OCI-LY7 (cell line): ENCODE measurements around the gene TTC8. TPM values are rescaled to one million over a fixed set of nuclear protein-coding genes. Genes with fewer than 3 reads are reported as not detected.

Experiments
- BruUV-seq: library from RNA; stranded (reverse); fragments of 400-500 nt; replicated peaks from 2 replicates; lab custom pipeline; 2021; lab: Mats Ljungman, UMichigan
- CTCF ChIA-PET: fragments of 300-600 bp; sonication (Branson Sonifier 250); formaldehyde crosslinking; loops from one replicate; lab custom pipeline; 2022; ENCODE audit warnings: antibody characterized with exemption; ENCODE audit not compliant: unreplicated experiment; lab: Charles Lee
- POLR2A ChIA-PET: fragments of 300-600 bp; sonication (Branson Sonifier 250); formaldehyde crosslinking; loops from one replicate; lab custom pipeline; 2022; ENCODE audit warnings: antibody characterized with exemption; lab: Charles Lee
- DNase-seq: peaks from one replicate; pipeline ENCODE4 v3.0.0-alpha.2; 2015; ENCODE audit warnings: low spot score
- H2AFZ ChIP-seq: fragments of 200-600 bp; sonication (generic), shearing (Covaris generic); 2 replicates; pipeline ENCODE4 v1.6.1; 2014; ENCODE audit warnings: mild to moderate bottlenecking, antibody characterized with exemption, low read length, moderate library complexity
- H3K27ac ChIP-seq: fragments of 200-600 bp; sonication (generic); 2 replicates; pipeline ENCODE4 v1.5.1; 2014; ENCODE audit warnings: mixed run types, low read depth, mild to moderate bottlenecking, moderate library complexity, low read length, inconsistent platforms; ENCODE audit not compliant: poor library complexity, severe bottlenecking
- H3K36me3 ChIP-seq: fragments of 200-600 bp; sonication (generic); 2 replicates; pipeline ENCODE4 v1.6.1; 2014; ENCODE audit warnings: mild to moderate bottlenecking, antibody characterized with exemption, low read length, moderate library complexity, mixed read lengths; ENCODE audit not compliant: insufficient read depth
- H3K4me1 ChIP-seq: fragments of 200-600 bp; sonication (generic); 2 replicates; pipeline ENCODE4 v1.5.1; 2014; ENCODE audit warnings: mild to moderate bottlenecking, low read length; ENCODE audit not compliant: insufficient read depth, poor library complexity, severe bottlenecking
- H3K4me2 ChIP-seq: fragments of 200-600 bp; sonication (generic); 2 replicates; pipeline ENCODE4 v1.6.1; 2014; ENCODE audit warnings: mild to moderate bottlenecking, low read length
- H3K4me3 ChIP-seq: fragments of 200-600 bp; sonication (generic); 2 replicates; pipeline ENCODE4 v1.5.1; 2014; ENCODE audit warnings: mild to moderate bottlenecking, low read depth, low read length; ENCODE audit not compliant: poor library complexity, severe bottlenecking
- H3K79me2 ChIP-seq: fragments of 200-600 bp; sonication (generic); 2 replicates; pipeline ENCODE4 v1.6.1; 2016; ENCODE audit warnings: low read depth, mild to moderate bottlenecking, low read length, moderate library complexity, mixed read lengths; ENCODE audit not compliant: insufficient read depth
- H3K9me2 ChIP-seq: fragments of 200-600 bp; sonication (generic); 2 replicates; pipeline ENCODE4 v1.6.1; 2016; ENCODE audit warnings: mild to moderate bottlenecking, low read length, mixed read lengths; ENCODE audit not compliant: insufficient read depth
- H3K9me3 ChIP-seq: fragments of 200-600 bp; sonication (generic); 2 replicates; pipeline ENCODE4 v1.6.1; 2014; ENCODE audit warnings: mild to moderate bottlenecking, mixed run types, low read length, mixed read lengths
- H4K20me1 ChIP-seq: fragments of 200-600 bp; sonication (generic); 2 replicates; pipeline ENCODE4 v1.6.1; 2014; ENCODE audit warnings: mild to moderate bottlenecking, antibody characterized with exemption, low read length, moderate library complexity, mixed read lengths; ENCODE audit not compliant: insufficient read depth
- CTCF ChIP-seq: fragments of 200-600 bp; sonication (generic); conservative IDR thresholded peaks from 2 replicates; pipeline ENCODE4 v1.5.1; 2014; ENCODE audit warnings: mild to moderate bottlenecking, antibody characterized with exemption, low read length, moderate library complexity, mixed read lengths
- EZH2phosphoT487 ChIP-seq: fragments of 200-600 bp; sonication (generic); IDR thresholded peaks from 2 replicates; pipeline ENCODE4 v1.6.1; 2018; ENCODE audit warnings: low read depth, borderline replicate concordance, mild to moderate bottlenecking, mixed run types, antibody characterized with exemption, low read length, moderate library complexity, mixed read lengths
- intact Hi-C: fragments of 100-400 bp; cut with micrococcal nuclease; formaldehyde crosslinking; loops from one replicate; pipeline ENCODE4 v1.10.0; 2022; ENCODE audit not compliant: unreplicated experiment
- total RNA-seq, 2 experiments: library from RNA; depleted of rRNA in 1 of 2; stranded (reverse); fragments of >200 nt in 1 of 2; shearing (Covaris generic) in 1 of 2; gene quantifications; 2 replicates each; pipeline ENCODE4 v1.2.3, GENCODE V29; 2014 to 2022

TTC8 gene
- total RNA-seq, 2 experiments from 2014 or later = 3.0 to 8.2 TPM

DNA sequence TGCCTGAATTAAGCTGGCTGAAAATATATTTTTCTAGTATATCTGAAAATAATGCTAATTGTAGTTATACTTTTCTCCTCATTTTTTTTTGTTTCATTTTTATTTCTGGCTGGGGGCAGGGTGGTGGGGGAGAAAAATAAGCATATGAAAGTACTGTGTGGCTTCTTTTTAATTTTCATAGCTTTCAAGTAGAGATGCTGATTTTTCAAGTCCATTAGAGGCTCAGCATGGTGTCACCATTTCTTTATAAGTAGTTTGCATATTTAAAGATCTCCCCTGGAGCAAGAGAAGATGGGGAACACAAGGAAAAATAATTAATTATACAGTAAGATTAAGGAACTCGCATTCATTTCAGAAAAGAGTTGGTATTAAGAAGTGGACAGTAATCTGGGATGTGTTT lies 27.1 kb downstream of the TTC8 start:
- Histone ChIP-seq H3K9me3 (no peaks in the 10 kb centered on the region), H3K79me2 (no peaks in the 10 kb centered on the region), H2AFZ (no peak overlapping the region), H4K20me1 (no peaks in the 10 kb centered on the region), H3K4me2 (no peak overlapping the region), H3K9me2 (no peaks in the 10 kb centered on the region), H3K4me1 (no peaks in the 10 kb centered on the region), H3K36me3 (no peaks in the 10 kb centered on the region), H3K27ac (no peak overlapping the region), H3K4me3 (no peak overlapping the region)
- no TSS peak for BruUV-seq
- intact Hi-C loops = no loop called here
- no peak for DNase-seq
- TF ChIP-seq EZH2phosphoT487 = no peak
- TF ChIP-seq CTCF = no peak
- CTCF ChIA-PET = no interaction called here
- POLR2A ChIA-PET = interaction anchor here (0.7 to 0.9 kb wide), 2 partner anchors 636 to 1927 kb away, joined by 3 to 4 read pairs; no protein-coding TSS in a partner anchor

DNA sequence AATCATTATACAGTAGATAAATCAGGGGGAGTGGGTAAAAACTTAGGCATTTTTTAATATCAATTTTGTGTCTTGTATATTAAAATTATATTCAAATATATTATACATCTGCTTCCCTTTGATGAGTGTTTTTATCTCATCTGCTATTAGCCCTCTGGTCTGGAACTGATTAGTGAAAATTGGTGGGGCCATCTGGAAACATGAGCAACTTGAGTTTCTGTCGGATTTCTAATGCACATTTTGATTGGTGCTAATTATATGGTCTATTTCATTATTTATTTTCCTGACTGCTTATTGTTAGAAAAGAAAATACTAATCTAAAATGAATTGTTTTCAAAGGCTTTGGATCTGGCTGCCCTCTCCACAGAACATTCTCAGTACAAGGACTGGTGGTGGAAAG lies 28.2 kb downstream of the TTC8 start:
- intact Hi-C loops = no loop called here
- H3K9me2 ChIP-seq = no peaks in the 10 kb centered on the region
- BruUV-seq = no TSS peak

More for the DNA sequence above, 28.2 kb downstream of the TTC8 start:
- DNase-seq = no peak
- ChIA-PET POLR2A (no interaction called here), CTCF (no interaction called here)
- TF ChIP-seq EZH2phosphoT487 (no peak), CTCF (no peak)
- Histone ChIP-seq H3K79me2 (no peaks in the 10 kb centered on the region), H3K4me3 (no peak overlapping the region), H3K9me3 (no peaks in the 10 kb centered on the region), H4K20me1 (no peaks in the 10 kb centered on the region), H2AFZ (no peak overlapping the region), H3K27ac (no peak overlapping the region), H3K4me2 (no peak overlapping the region), H3K4me1 (no peaks in the 10 kb centered on the region), H3K36me3 (no peaks in the 10 kb centered on the region)
